HG02798 (cell line): ENCODE results near the gene TEPSIN.

Source experiments
- ATAC-seq: cut with Tn5 transposase; IDR thresholded peaks from one replicate; pipeline ENCODE4 v1.9.1; 2021; ENCODE audit warnings: mild to moderate bottlenecking; ENCODE audit not compliant: unreplicated experiment, poor library complexity

TEPSIN gene

GRCh38 chr17:81189016-81189415 is 49.8 kb downstream of the TEPSIN start:
- ATAC-seq: no peak

GRCh38 chr17:81188491-81188840 is 50.4 kb downstream of the TEPSIN start:
- ATAC-seq: no peak

GRCh38 chr17:81187586-81188490 is 51.0 kb downstream of the TEPSIN start:
- ATAC-seq: no peak

DNA sequence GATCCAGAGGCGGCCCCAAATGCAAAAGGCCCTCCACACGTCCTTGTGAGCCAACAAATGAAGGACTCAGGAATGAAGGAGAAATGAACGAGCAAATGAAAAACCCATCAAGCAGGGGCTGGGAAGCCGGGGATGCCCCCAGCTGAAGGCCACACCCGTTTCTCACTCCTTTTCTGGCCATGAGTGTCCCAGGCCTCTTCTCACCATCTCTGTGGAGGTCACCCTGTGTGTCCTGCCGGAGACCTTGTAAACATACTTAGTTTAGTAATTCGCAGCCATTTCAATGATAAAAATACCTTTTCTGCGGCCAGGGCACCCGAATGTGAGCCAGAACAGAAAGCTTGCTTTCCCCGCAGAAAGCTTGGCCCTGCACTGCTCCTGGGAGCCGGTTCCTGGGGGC is 51.7 kb downstream of the TEPSIN start:
- no peak for ATAC-seq

GRCh38 chr17:81186203-81186602 is 52.7 kb downstream of the TEPSIN start:
- ATAC-seq: no peak

DNA sequence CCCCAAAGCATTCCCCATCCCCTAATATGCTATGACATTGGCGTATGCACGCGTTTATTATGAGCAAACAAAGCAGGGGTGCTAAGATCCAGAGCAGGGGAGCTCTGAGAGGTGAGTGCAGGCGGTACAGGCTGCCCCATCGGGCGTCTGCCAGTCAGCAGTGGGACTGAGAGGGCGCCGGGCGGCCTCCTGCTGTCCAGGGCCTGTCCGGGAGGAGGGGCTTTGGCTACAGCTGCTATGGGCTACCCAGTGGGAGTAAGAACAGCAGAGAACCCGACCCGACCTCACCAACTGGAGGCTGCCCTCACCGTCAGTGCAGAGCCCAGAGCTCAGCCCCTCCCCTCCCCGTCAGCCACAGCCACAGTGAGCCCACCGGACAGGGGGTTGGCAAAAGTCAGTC is 54.3 kb downstream of the TEPSIN start:
- no peak for ATAC-seq

DNA sequence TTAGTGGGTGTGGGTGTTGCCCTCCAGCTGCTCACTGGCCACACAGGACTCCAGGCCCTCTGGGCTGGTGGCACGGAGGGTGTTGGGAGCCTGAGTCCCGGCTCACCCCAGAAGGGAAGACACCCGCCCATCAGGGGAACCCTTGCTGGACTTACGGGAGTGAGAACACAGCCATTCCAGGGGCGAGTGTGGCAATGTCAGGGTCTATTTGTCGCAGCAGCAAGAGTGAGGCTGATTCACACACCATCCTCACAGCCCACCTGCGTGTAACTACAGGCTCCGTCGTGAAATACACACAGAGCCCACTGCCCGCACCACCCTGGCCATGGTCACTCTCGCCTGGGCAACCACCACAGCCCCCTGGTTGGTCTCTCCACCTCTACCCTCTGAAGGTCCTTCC is 55.0 kb downstream of the TEPSIN start:
- ATAC-seq: no peak

DNA sequence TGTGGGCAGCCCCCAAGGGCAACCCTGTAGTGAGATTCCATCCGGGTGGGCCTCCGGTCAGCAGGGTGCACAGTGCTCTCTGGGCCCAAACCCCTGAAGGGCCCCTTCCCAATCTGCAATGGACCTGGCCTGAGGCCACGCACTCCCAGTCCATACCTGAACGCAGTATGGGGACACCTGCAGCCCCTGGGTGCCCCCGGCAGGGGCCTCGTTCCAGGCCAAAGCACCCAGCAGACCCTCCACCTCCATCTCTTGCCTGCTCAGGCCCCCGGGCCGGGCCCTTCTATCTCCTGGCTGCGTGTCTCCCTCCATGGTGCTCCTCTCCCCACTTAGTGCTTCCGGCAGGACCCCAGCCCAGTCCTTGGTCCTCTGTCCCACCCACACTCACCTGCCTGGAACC is 55.5 kb downstream of the TEPSIN start:
- ATAC-seq: no peak

GRCh38 chr17:81182596-81182995 is 56.3 kb downstream of the TEPSIN start:
- ATAC-seq: no peak

GRCh38 chr17:81181811-81182185 is 57.1 kb downstream of the TEPSIN start:
- ATAC-seq: no peak

GRCh38 chr17:81180836-81181810 is 57.7 kb downstream of the TEPSIN start:
- no peak for ATAC-seq

DNA sequence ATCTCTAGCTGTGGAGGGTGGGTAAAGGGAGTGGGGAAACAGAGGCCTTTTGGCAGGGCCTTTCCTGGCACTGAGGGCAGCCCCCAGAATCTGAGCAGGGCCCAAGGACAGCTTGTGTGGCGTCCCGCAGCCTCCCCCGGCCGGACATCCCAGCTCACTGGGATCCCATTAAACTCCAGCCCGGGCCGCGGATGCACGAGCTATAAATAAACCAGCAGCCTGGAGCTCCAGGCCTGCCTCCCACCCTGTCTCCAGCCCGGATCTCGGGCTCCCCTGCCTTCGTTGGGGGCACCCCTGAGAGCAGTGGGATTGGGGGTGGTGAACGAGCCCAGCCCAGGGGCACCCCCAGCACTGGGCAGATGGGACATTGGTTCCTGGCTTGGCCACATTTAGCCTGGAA is 59.0 kb downstream of the TEPSIN start:
- ATAC-seq: no peak

GRCh38 chr17:81179220-81179619 is 59.6 kb downstream of the TEPSIN start:
- ATAC-seq: no peak
